Spleen (tissue), 7 donors: Measurements from ENCODE around the gene PEPD.

Experiments used
- POLR2AphosphoS5 ChIP-seq, 3 donors: sonication (generic); formaldehyde crosslinking; IDR thresholded peaks; one replicate each; pipeline ENCODE4 v1.5.1; 2017; ENCODE audit warnings: antibody characterized with exemption in 3 of 3
- TF ChIP-seq, protein P1 (sequence below), 11 experiments: fragments of 200-600 bp in 7 of 11; fragments of 450-650 bp in 4 of 11; sonication (generic) in 4 of 11; IDR thresholded peaks in 8 of 11; conservative IDR thresholded peaks in 3 of 11; 1 replicate in 7 of 11; 2 replicates in 4 of 11; pipeline versions ENCODE4 v1.4.0 to v1.8.0; 2016 to 2021; ENCODE audit warnings: antibody characterized with exemption in 11 of 11, inconsistent platforms in 4 of 11, mild to moderate bottlenecking in 1 of 11
- donor health status: DM: no; HTN: no; CAD: no; lungs with moderate emphysema.
- donor health status: DM: no; HTN: no; CAD: no.
- donor health status: DM: no; HTN: no; CAD: no.

DNA sequence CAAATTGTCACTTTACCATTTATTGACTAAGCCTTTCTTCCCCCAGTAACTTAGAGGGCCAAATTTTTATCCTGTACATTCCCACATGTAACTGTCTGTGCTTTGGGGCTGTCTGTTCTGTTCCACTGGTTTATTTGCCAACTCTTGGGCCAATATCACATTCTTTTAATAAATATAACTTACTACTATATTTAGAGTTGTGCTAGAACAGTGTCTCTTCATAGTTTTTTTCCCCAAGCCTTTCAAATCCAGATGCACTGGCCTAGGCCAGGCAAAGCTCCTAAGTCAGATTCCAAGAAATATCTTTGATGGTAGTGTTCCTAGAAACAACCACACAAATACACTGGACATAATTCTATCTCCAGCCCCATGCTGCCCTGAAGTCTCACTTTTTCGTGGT, 164.0 kb downstream of the PEPD start:
- TF ChIP-seq, protein P1, sequence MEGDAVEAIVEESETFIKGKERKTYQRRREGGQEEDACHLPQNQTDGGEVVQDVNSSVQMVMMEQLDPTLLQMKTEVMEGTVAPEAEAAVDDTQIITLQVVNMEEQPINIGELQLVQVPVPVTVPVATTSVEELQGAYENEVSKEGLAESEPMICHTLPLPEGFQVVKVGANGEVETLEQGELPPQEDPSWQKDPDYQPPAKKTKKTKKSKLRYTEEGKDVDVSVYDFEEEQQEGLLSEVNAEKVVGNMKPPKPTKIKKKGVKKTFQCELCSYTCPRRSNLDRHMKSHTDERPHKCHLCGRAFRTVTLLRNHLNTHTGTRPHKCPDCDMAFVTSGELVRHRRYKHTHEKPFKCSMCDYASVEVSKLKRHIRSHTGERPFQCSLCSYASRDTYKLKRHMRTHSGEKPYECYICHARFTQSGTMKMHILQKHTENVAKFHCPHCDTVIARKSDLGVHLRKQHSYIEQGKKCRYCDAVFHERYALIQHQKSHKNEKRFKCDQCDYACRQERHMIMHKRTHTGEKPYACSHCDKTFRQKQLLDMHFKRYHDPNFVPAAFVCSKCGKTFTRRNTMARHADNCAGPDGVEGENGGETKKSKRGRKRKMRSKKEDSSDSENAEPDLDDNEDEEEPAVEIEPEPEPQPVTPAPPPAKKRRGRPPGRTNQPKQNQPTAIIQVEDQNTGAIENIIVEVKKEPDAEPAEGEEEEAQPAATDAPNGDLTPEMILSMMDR (IDR thresholded peaks at IDR 0.05 in 8 of 11, conservative IDR thresholded peaks at IDR 0.05 in 3 of 11): no peak
- no peak for TF ChIP-seq POLR2AphosphoS5 (IDR thresholded peaks at IDR 0.05)
